Glutamatergic neuron (in vitro differentiated cells): ENCODE results near the gene DICER1. TPM values are rescaled to one million over a fixed set of nuclear protein-coding genes. Genes with fewer than 3 reads are reported as not detected.

ENCODE experiments used
- DNase-seq: peaks from one replicate; pipeline ENCODE4 v3.0.0; 2022
- H3K27ac Mint-ChIP-seq: one replicate; pipeline ENCODE4 v1.8.0; 2020; ENCODE audit warnings: mild to moderate bottlenecking, mixed read lengths, inconsistent platforms; ENCODE audit not compliant: unreplicated experiment
- H3K27me3 Mint-ChIP-seq: one replicate; pipeline ENCODE4 v1.8.0; 2020; ENCODE audit warnings: mild to moderate bottlenecking, moderate library complexity, mixed read lengths, inconsistent platforms; ENCODE audit not compliant: unreplicated experiment
- H3K36me3 Mint-ChIP-seq: one replicate; pipeline ENCODE4 v1.8.0; 2020; ENCODE audit warnings: mild to moderate bottlenecking, mixed read lengths, inconsistent platforms; ENCODE audit not compliant: unreplicated experiment
- H3K4me1 Mint-ChIP-seq: one replicate; pipeline ENCODE4 v1.8.0; 2020; ENCODE audit warnings: mild to moderate bottlenecking, low read depth, mixed read lengths, inconsistent platforms; ENCODE audit not compliant: unreplicated experiment
- H3K4me3 Mint-ChIP-seq: one replicate; pipeline ENCODE4 v1.8.0; 2020; ENCODE audit warnings: mild to moderate bottlenecking, mixed read lengths, inconsistent platforms; ENCODE audit not compliant: unreplicated experiment
- H3K9me3 Mint-ChIP-seq: one replicate; pipeline ENCODE4 v1.8.0; 2020; ENCODE audit warnings: mild to moderate bottlenecking, moderate library complexity, mixed read lengths, inconsistent platforms; ENCODE audit not compliant: unreplicated experiment
- CTCF ChIP-seq: fragments of 200-600 bp; sonication (generic); IDR thresholded peaks from one replicate; pipeline ENCODE4 v1.5.0; 2021; ENCODE audit not compliant: partially characterized antibody, unreplicated experiment
- total RNA-seq: library from RNA; stranded (reverse); fragmentation: NEBNext Ultra II Directional; extraction: Animal tissue kit (Norgen Biotek cat#: 25700); gene quantifications from one replicate; pipeline ENCODE4 v1.2.1, GENCODE V29; 2021; ENCODE audit not compliant: unreplicated experiment

The DICER1 gene
- total RNA-seq, 1 donor from 2014 or later = 113 TPM

GRCh38 chr14:95064734-95065133 lies 92.6 kb downstream of the DICER1 start:
- peaks cover 3% of the 10 kb centered on the region for H3K9me3 Mint-ChIP-seq
- no peak overlapping the region for H3K4me3 Mint-ChIP-seq
- no peak for TF ChIP-seq CTCF
- no peak for DNase-seq
- no peak overlapping the region for H3K27ac Mint-ChIP-seq
- peaks cover 2% of the 10 kb centered on the region for H3K4me1 Mint-ChIP-seq
- no peaks in the 10 kb centered on the region for H3K36me3 Mint-ChIP-seq
- peaks cover 2% of the 10 kb centered on the region for H3K27me3 Mint-ChIP-seq

GRCh38 chr14:95064256-95064655 lies 93.1 kb downstream of the DICER1 start:
- H3K9me3 Mint-ChIP-seq = peaks cover 3% of the 10 kb centered on the region
- peaks cover 2% of the 10 kb centered on the region for H3K4me1 Mint-ChIP-seq
- H3K27me3 Mint-ChIP-seq = peaks cover 2% of the 10 kb centered on the region
- DNase-seq = no peak
- no peak for TF ChIP-seq CTCF
- no peak overlapping the region for H3K27ac Mint-ChIP-seq
- no peaks in the 10 kb centered on the region for H3K36me3 Mint-ChIP-seq
- no peak overlapping the region for H3K4me3 Mint-ChIP-seq

GRCh38 chr14:95063391-95063790 lies 93.9 kb downstream of the DICER1 start:
- Mint-ChIP-seq H3K9me3 (peaks cover 3% of the 10 kb centered on the region), H3K27me3 (peaks cover 2% of the 10 kb centered on the region), H3K4me1 (peaks cover 2% of the 10 kb centered on the region), H3K4me3 (no peak overlapping the region), H3K27ac (no peak overlapping the region), H3K36me3 (no peaks in the 10 kb centered on the region)
- TF ChIP-seq CTCF = no peak
- no peak for DNase-seq

- Mint-ChIP-seq H3K36me3 (no peaks in the 10 kb centered on the region), H3K4me1 (peaks cover 2% of the 10 kb centered on the region), H3K27me3 (peaks cover 2% of the 10 kb centered on the region), H3K27ac (no peak overlapping the region), H3K9me3 (peaks cover 3% of the 10 kb centered on the region), H3K4me3 (no peak overlapping the region)
- no peak for TF ChIP-seq CTCF
- DNase-seq = no peak
Measured at GRCh38 chr14:95062946-95063345, 94.4 kb downstream of the DICER1 start.

GRCh38 chr14:95062220-95062619 lies 95.1 kb downstream of the DICER1 start:
- Mint-ChIP-seq H3K27me3 (peaks cover 2% of the 10 kb centered on the region), H3K36me3 (no peaks in the 10 kb centered on the region), H3K27ac (no peak overlapping the region), H3K4me1 (peaks cover 2% of the 10 kb centered on the region), H3K9me3 (peaks cover 3% of the 10 kb centered on the region), H3K4me3 (no peak overlapping the region)
- no peak for TF ChIP-seq CTCF
- DNase-seq = no peak
